ENCODE measurements around the gene C6orf120.

The C6orf120 gene

DNA sequence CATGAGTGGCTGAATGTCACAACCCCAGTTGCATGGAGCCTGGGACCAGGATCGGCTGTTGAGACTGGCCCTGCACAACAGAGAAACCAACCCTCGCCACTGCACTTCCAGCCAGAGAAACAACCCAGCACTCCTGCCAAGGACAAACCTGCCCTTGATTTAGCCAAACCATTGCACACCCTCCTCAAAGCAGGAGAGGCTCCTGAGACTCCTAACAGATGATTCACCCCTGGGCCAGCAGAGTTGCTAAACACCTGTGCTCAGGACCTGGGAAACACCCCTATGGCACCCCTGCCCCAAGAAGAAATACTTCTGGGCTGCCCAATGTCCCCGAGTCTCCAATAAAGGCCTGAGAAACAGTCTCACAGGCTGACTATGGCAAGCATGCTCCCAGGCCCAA is 17.9 kb upstream of the C6orf120 start:
- no peak for DNase-seq

DNA sequence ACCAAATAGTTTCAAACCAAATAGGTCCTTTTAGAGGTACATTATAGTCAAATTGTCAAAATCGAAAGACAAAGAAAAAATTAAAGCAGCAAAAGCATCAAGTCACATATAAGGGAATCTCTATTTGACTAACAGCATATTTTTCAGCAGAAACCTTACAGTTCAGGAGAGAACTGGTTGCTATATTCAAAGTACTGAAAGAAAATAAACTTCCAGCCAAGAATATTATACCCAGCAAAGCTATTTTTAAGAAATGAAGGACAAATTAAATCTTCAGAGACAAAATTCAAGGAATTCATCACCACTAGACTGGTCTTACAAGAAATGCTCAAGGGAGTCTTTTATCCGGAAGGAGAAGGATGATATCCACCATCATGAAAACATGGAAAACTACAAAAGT is 16.1 kb upstream of the C6orf120 start:
- DNase-seq: no peak

DNA sequence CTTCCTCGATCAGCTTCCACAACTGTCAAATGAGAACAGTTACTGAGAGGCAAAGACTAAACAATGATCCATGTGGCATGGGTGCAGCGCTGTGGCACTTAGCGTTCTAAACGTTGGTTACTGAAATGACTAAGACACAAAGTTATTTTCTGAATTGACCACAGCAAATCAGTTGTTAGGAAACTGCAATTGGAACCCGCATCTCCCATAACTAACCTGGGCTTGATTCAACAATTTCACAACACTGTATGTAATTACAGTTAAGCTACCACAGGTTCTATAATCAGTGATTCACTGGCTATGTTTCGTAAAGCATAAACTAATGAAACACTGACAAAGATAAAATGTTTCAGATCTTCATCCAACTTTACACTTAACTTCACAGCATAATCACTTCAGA is 12.6 kb upstream of the C6orf120 start:
- DNase-seq: no peak

DNA sequence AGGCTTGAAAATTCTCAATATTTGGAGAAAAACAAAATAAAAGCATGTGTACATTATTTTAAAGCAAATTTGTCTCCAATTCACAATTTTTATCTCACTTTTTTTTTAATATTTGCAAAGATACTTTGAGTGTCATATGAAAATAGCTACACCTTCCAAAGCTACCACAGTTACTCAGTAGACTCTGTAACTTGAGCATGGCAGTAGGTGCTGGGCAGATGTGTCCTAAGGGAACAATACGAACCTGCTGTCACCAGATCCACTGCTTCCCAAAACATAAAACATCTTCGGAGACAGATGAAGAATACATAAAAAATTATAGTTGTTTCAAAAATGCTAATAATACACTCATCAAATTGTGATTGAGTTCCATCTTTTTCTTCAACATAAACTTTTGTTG is 10.7 kb upstream of the C6orf120 start:
- DNase-seq: no peak

DNA sequence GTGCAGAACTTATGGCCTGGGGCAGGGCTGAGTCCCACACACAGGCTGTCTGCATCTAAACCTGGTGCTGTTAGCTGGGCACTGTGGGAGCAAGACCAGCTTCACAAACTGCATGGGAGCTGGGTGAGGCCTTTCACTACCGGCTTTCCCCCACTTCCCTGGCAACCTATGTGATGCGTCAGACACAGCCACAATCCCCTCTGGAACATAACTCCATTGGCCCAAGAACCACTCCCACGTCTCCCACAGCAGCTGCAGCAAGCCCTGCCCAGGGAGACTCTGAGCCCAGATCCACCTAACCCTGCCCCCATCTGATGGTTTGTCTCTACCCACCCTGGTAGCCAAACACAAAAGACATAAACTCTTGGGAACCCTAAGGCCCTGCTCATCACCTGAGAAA is 9.4 kb upstream of the C6orf120 start:
- DNase-seq: no peak

DNA sequence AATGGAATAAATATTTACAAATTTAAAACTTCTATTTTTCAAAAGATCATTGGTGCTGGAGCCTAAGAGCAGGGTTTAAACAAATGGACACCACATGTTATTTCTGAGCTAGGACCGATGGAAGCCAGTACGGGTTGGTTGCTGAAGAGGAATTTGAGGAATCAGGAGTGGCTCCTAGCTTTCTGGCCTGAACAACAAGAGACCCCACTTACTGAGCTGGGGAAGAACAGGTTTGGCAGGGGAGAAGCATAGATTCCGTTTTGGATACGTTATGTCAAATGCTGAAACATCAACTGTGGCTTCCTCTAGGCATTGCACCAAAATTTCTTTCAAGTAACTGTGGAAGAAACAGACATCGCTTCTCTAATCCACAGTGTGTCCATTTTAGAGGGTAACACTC is 6.8 kb upstream of the C6orf120 start:
- no peak for DNase-seq

DNA sequence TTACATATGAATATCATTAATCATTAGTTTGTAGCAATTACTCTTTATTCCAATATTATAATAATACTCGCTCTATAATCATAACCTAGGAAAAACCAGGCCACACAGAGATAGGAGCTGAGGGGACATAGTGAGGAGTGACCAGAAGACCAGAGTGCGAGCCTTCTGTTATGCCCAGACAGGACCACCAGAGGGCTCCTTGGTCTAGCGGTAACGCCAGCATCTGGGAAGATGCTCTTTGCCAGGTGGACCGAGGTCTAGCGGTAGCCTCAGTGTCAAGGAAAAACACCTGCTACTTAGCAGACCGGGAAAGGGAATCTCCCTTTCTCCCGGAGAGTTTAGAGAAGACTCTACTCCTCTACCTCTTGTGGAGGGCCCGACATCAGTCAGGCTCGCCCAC is 4.8 kb upstream of the C6orf120 start:
- peak; percentile 6 for DNase-seq

DNA sequence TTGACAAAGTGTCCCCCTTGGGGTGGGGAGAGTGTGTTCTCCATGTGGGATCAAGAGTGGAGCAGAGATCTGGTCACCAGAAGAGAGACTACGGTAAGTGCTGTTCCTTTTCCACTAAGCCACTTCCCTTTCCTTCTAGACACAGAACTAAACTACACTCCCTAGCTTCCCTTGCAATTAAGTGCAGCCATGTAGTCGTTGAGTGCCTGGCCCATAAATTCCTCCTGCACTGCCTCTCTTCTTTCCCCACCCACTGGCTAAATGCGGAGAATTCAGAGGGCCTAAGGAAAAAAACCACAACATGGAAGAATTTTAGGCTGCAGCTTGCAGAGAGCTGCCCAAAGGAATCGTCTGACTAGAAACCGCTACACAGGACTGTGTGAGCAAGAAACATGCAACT is 1.6 kb upstream of the C6orf120 start:
- no peak for DNase-seq

DNA sequence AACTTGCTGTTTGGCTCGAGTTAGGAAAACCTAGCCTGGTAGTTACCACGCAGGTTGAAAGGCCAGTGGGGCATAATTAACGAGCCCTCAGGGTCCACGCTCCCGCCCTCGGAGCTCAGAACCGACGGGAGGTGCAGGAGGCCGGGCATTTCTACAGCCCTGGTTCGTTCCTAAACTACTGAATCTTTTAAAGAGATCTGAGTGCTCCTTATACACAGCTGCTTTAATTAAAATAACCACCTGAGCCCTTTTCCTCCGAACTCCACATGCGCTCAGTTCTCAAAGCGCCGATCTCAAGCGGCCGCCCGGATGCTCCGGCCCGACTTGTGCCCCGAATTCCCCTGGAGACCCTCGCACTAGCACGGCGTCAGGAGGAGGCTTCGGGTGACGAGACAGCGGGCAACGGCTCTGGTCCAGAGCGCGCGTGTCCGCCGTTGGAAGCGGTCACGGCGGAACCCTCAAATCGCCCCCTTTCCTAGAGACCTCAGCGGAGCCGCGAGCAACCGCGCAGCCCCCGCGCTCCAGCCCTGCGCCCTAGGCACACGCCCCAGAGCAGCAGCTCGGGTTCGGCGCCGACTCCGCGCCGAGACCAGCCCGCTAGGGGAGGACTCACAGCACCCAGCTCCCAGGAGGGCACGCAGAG is 494 bp upstream of the C6orf120 start:
- DNase-seq: no peak

DNA sequence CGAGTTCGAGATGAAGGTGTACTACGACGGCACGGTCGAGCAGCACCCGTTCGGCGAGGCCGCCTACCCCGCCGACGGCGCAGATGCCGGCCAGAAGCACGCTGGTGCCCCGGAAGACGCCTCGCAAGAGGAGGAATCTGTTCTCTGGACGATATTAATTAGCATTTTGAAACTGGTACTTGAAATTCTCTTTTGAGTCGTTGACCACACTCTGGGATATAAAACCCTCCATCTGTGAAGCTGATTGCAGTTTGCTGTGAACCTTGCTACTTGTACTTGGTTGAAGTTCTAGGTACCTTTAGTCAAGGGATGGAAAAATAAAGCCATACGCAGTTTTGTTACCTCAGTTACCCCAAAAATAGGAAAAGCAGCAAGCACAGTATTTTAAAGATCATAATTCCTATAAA is 917 bp downstream of the C6orf120 start:
- DNase-seq: no peak

DNA sequence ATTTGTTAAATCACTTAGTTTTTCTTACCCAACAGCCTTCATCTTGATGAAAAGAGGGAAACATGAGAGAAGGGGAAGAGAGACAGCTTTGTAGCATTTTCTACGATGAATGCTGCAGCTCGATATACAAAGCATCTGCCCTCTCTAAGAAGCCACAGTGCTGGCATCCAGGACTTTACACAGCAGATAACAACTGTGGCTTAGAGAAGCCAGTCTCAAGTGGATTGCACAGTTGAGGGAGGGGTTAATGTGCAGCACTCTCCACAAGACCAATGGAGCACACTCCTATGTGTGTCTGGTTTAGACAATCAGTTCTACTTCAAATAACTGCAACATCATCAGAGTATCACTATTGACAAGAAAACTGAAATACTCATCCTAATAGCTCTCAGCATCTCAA is 5.8 kb downstream of the C6orf120 start:
- DNase-seq: no peak

DNA sequence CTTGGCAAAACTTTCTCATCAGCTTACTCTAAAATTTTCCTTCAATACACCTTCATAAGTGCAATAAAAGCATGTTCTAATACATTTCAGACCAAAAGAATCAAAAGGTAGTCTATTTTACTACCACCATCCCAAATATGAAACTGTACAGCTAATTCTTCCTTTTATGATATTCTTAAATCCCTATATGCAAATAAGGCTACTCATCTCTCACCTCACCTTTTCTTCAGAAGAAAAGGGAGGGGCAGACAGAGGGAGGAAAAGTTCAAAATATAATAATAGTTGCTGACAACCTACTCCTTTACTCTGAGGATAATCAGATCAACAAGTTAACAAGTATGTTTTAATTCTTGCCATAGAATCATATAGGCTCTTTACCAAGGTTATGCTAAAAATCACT is 7.4 kb downstream of the C6orf120 start:
- no peak for DNase-seq

DNA sequence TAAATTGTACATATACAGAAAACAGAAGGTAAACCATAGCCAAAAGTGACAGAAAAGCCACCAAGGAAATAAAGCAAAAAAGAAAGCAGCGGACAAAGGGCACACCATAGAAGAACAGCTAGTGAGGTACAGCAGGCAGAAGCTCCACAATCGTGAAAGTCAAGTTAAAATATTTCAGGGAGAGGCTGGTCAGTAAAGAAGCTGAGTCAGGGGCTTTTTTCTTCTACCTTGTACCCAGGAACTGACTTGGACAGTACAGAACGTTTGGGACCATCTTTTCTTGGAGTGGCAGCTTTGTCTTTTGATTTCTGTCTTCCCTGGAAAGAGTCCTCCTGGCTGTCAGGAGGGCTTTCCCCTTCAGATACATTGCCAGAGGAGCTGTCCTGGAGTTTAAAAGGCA is 8.1 kb downstream of the C6orf120 start:
- no peak for DNase-seq

DNA sequence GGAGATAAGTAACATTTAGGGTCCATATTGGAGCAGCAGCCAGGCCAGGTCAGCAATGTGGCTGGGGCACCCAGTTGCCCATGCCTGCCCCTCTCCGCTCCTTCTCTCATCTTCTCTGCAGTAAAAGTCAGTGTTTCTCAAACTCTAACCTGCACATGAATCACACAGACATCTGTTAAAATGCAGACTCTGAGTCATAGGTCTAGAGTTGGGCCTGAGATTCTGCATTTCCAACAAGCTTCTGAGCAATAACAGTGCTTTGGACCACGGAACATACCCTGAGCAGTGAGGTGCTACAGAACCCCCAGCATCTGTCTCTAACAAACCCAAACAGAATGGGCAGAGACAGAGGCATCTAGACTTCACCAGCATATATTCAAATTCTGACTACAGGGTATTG is 12.3 kb downstream of the C6orf120 start:
- DNase-seq: no peak

DNA sequence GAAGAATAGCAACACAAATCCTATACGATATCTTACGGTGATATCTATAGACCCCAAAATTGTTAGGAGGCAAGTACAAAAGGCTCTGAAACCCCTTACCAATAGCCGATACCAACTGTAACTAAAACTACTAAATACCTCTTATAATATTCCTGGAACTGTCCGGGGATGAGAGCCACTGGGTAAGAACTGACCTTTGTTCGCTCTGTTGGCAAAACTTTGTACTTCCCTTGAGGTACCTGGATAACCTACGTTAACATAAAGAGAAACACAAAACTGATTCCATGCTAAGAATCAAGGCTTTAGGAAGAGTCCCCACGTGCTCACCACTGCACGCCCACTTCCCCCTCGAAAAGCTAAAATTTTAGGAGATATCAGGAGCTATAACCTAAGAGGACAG is 12.7 kb downstream of the C6orf120 start:
- no peak for DNase-seq

DNA sequence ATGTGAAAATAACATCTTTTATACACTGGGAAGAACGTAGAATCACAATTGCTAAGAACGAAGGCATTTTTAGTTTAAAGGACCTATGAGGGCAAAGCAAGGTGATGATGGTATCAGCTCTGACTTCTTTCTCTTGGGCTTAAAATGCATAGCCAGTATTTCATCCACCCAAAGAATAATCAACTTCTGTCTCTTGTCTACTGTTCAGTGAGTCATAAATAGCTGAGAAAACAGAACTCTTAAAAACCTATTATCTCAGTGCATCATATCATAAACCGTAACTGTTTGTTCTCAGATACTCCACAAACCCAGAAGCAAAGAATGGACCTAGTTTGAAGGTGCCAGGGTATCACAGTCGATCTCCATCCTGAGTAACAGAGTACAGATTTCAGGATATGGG is 17.2 kb downstream of the C6orf120 start:
- no peak for DNase-seq

DNA sequence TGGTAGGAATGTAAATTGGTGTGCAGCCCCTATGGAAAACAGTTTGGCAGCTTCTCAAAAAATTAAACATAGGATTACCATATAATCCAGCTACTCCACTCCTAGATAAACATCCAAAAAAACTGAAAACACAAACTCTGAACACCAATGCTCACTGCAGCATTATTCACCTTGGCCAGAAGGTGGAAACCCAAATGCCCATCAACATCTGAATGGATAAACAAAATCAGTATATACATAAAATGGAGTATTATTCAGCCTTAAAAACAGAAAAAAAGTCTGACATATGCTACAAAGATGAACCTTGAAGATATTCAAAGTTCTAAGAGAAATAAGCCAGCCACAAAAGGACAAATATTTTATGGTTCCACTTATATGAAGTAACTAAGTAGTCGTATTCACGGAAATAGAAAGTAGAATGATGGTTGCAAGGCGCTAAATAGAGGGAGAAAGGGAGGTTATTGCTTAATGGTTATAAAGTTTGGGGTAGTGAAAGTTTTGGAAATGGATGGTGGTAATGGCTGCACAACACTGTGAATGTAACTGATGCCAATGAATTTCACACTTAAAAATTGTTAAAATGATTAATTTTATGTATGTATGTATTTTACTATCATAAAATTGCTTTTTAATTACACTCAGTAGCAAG is 18.4 kb downstream of the C6orf120 start:
- no peak for DNase-seq

DNA sequence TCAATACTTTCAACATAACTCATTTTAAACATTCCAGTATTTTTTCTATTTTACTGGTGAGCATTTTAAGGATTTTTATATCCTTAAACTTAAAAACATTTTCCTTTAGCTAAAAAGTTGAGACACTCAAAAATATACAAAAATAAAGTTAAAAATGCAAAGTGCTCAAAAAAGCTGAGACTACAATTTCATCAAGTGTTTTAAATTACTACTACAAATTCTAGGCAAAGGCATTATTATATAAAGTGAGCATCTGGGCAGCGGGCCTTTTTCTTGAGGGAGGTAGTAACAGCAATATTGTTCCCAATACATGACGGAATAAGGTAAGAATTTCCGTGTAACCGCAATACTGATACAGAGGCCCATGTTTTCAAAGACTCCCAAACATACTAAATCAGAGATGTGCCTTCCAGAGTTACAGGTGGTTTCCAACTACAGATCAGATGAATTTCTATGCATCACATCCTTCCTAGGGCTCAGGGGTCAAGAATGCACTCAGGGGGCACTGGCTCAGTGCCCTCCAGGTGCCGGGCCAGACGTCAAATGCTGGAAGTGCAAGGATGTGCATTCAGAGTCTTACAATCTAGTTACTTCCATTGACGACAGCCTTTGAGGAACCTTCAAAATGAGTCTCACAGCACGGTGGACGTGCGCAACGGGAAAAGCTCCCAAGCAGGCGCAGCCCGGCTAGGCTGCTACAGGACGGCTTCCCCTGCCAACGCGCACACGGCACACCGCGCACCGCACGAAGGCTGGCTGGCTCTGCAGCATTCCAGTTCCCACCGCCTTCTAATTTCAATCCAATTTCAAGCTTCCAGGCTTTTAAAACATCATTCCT is 20.7 kb downstream of the C6orf120 start:
- DNase-seq: peak; percentile 50

DNA sequence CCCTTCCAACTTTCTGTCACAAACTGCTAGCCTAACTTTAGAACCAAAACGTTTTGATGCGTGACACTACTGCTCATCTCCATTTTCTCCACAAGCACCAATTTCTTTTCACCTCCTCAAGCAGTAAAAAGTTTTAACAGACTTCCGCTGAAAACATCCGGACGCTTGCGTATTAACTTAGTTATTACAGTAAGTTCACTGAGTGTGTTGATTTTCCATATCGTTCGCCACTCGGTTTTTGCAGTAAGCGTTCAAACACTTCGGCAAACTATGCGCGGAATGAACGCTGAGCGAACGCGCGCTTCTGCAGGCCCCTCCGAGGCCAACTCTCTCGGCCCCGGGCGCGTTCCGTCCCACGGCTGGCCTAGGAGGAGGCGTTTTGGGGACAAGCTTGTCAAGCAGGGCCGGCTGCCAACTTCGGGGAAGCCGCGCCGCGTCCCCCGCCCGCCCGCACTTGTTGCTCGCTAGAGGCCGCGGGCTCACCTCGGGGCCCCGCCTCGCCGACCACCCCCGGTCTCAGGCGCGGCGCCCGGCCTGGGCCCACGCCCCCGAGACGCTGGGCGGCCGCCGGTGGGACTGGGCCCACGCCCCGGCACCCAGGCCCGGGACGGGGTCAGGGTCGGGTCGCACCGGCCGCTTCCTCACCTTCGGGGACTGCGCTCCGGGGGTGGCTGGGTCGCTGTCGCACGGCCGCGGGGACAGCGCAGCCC is 21.4 kb downstream of the C6orf120 start:
- DNase-seq: peak; percentile 71

DNA sequence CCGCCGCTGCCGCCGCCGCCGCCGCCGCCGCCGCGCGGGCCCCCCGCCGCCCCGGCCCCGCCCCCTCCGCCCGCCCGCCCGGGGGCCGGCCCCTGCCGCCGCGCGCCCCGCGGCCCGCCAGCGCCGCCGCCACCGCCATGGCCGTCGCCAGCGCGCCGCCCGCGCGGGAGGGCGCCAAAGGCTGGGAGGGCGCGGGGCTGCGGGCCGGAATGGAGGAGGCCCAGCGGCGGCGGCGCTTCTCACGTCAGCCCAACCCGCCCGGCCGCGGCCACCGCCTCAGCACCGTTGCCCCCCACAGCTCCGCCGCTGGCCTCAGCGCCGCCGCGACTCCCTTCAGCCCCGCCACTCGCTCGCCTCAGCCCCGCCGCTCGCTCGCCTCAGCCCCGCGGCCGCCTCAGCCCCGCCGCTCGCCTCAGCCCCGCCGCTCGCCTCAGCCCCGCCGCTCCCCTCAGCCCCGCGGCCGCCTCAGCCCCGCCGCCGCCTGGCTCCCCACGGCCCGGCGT is 22.1 kb downstream of the C6orf120 start:
- DNase-seq: peak; percentile 58

DNA sequence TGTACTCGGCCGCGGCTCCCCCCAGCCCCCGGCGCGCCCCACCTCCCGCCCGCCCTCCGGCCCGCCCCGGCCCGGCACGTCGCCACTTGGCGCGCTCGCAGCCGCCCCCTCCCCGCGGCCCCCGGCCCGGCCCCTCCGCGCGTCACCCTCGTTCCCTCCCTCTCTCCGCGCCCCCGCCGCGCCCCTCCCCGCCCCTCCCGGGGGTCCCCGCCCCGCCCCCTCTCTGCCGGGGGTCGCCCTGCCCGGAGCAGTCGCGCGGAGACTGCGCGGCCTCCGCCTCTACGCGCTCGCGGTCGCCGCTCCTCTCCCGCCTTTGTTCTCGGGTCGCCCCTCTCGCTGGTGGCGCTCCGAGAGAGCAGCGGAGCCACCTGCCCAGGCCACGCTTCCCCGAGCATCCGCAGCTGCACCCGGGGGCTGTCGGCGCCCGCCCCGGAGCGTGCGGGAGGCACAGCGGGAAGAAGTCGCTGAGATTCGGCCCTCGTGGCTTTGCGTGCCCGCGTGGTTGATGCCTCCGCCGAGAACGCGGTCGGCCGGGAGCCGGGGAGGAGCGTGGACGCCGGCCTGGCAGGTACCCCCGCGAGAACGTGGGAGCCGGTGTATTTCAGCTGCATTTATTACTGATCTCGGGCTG is 22.7 kb downstream of the C6orf120 start, which contains the start of gene PHF10:
TSS of gene PHF10 (minus strand) at position 7 of the 631 bp plus-strand sequence. CDS start 569 bp downstream, outside the sequence.
- peak; percentile 84 for DNase-seq

Measured in CD4-positive, alpha-beta T cell treated with Interleukin-6 for 4 hours (primary cell).